GM23248 (cell line): ENCODE results near the gene MANBA.

ENCODE experiments used
- EZH2 ChIP-seq: fragments of 200-600 bp; sonication (generic); IDR thresholded peaks from 2 replicates; pipeline ENCODE4 v1.6.1; 2018; ENCODE audit warnings: antibody characterized with exemption, mild to moderate bottlenecking; ENCODE audit not compliant: insufficient read depth, poor library complexity, severe bottlenecking
- EZH2phosphoT487 ChIP-seq: fragments of 200-600 bp; sonication (generic); IDR thresholded peaks from 2 replicates; pipeline ENCODE4 v1.6.1; 2018; ENCODE audit warnings: antibody characterized with exemption, moderate library complexity, mild to moderate bottlenecking, low read depth; ENCODE audit not compliant: insufficient read depth

DNA sequence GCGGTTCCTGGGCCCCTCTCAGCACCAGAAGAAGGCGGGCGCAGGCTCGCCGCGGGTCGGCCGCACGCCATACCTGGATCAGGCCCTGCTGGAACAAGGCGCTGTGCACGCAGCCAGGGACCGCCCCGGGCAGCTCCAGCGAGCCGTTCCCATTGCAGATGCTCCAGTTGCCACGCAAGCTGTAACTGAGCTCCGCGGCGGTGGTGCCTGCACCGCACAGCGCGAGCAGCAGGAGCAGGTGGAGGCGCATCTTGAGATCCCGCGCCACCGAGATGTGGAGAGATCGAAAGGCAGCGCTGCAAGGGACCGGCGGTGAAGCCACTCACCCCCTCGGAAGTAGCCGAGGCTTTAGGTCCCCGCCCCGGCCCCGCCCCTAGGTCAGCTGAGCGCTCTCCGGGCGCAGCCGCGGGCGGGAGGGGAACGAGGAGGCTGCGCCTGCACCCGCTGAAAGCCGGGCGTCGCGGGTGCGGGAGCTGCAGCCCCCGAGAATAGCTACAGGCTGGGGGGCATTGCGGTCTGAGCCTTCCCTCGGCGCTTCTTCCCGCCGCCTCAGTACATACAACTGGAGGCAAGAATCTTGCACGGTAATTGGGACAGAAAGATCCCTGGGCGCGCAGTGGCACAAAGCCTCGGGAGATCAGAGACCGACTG is at the start of gene MANBA:
- TF ChIP-seq EZH2phosphoT487 (no peak), EZH2 (no peak)
